GM18870 (cell line): Measurements from ENCODE around the gene UPK3BL2.
A peak's percentile ranks its signal among the peaks of the same experiment; 100 is the strongest.
"Not testable (repeated sequence)": the region's sequence is repeated elsewhere in the genome, so short reads cannot be mapped to it uniquely, and the experiment has no call there.

Source experiments
- ATAC-seq: cut with Tn5 transposase; IDR thresholded peaks from one replicate; pipeline ENCODE4 v1.9.1; 2021; ENCODE audit warnings: moderate library complexity; ENCODE audit not compliant: unreplicated experiment

UPK3BL2 gene

DNA sequence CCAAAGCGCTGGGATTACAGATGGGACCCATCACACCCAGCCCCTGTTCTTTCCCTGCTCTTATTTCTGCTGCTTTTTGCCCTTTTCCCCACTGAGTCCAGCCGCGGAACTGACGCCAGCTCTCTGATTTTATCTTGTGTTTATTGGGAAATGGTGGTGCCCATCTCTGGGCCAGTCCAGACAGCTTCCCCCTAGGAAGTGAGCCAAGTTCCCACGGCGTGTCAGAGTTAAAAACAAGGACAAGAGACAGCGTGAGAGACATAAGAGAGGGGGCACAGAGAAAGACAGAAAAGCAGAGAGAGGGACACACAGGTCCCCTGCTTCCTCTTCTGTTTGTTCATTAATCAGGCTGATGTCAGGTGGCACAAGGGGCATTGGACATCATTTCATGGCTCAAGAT is 11.9 kb downstream of the UPK3BL2 start:
- ATAC-seq: not testable (repeated sequence)

DNA sequence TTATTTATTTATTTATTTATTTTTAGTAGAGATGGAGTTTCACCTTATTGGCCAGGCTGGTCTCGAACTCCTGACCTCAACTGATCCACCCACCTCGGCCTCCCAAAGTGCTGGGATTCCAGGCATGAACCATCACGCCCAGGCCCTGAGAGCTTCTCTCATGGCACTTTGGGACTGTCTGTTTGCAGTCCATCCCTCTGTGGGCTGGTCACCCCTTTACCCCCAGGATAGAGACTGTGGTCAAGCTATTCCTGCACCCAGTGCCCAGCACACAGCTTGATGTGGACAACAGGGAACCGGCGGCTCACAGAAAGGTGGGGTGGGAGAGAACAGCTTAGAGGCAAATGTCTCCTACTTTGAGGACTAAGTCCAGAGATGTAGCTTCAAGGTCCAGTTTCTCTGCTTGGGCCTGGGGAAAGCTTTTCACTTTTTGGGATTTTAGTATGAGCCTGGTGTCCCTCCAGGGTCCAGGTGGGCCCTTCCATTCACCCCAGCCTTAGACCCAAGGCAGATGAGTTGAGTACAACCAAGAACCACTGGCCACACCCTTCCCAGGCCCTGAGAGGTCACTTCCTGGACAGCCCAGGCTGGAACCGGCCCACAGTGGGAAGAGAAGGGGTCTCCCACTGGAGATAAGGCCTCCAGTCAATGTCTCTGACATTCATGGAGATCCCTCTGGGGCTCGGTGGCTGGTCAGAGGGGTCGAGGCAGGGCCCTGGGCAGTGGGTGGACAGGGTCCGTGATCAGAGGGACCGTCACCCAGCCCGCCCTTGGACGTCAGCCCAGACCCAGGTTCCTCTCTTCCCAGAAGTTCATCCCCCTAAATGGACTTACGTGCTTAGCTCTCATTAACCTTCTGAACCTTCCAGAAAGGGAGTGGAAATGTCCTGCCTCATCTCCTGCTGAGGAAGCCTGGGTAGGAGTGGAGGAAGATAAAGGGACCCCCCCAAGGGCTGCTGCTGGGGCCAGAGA is 15.4 kb downstream of the UPK3BL2 start:
- ATAC-seq: not testable (repeated sequence)

- ATAC-seq: not testable (repeated sequence)
Measured at GRCh38 chr7:102527182-102527581, 16.3 kb downstream of the UPK3BL2 start.

DNA sequence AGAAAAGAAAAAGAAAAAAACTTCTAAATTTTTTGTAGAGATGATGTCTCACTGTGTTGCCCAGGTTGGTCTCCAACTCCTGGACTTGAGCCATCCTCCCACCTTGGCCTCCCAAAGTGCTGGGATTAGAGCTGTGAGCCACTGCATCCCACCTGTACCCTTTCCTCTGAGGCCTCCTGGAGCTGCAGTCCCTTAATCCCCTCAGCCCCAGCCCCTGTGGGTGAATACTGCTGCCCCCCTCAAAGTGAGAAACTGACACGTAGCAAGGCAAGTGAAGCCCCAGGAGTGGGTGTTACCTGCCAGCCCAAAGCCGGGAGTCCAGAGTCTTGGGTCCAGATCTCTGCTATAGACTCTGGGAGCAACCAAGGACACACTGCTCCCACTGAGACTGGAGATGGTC is 18.7 kb downstream of the UPK3BL2 start:
- not testable (repeated sequence) for ATAC-seq

GRCh38 chr7:102520797-102521196 is 22.7 kb downstream of the UPK3BL2 start:
- ATAC-seq: not testable (repeated sequence)

DNA sequence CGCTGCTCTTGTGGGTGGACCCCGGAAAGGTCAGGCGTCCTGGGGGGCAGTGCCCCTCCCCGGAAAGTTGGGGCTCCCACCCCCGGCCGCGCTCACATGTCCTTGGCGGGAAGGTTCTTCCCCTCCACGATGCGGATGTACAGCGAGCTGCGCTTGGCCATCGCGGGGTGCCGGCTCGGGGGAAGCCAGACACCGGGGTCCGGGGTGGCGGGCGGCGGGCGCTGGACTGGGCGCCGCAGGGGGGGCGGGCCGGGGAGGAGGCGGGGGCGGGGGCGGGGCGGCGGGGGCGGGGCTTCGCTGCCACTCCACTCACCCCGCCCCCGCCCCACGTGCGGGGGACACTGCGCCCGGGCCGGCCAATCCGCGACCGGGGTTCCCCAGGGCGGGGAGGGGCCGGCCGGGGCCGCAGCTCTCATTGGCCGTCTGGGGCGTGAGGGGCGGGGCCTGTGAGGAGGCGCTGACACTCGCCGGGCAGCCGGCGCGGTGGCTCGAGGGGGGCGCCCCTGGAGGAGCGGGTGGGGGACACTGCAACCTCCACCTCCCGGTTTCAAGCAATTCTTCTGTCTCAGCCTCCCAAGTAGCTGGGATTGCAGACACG is 25.8 kb downstream of the UPK3BL2 start, which contains the start of gene RASA4B:
Gene RASA4B, minus strand, starts transcription at position 228 of the 598 bp plus-strand sequence. Its CDS starts 67 bp downstream, at position 161.
- ATAC-seq: not testable (repeated sequence)

GRCh38 chr7:102516951-102517350 is 26.5 kb downstream of the UPK3BL2 start:
- ATAC-seq: not testable (repeated sequence)

- peak; percentile 0 for ATAC-seq
Measured at GRCh38 chr7:102515889-102516288, 27.6 kb downstream of the UPK3BL2 start.

- ATAC-seq: peak; percentile 71
Measured at GRCh38 chr7:102514881-102515721, 28.4 kb downstream of the UPK3BL2 start.

GRCh38 chr7:102512642-102513221 is 30.8 kb downstream of the UPK3BL2 start:
- ATAC-seq: not testable (repeated sequence)

- not testable (repeated sequence) for ATAC-seq
Measured at GRCh38 chr7:102511860-102512522, 31.5 kb downstream of the UPK3BL2 start.

DNA sequence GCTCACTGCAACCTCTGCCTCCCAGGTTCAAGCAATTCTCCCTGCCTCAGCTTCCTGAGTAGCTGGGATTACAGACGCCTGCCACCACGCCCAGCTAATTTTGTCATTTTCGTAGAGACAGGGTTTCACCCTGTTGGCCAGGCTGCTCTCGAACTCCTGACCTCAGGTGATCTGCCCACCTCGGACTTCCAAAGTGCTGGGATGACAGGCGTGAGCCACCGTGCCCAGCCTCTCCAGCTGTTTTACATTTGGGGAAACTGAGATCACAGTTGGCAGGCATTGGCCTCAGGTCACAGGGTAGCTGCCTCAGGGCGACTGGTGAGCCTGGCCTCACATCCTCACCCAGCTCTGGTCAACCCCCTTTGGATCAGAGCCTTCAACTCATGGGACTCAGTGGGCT is 32.9 kb downstream of the UPK3BL2 start:
- not testable (repeated sequence) for ATAC-seq

DNA sequence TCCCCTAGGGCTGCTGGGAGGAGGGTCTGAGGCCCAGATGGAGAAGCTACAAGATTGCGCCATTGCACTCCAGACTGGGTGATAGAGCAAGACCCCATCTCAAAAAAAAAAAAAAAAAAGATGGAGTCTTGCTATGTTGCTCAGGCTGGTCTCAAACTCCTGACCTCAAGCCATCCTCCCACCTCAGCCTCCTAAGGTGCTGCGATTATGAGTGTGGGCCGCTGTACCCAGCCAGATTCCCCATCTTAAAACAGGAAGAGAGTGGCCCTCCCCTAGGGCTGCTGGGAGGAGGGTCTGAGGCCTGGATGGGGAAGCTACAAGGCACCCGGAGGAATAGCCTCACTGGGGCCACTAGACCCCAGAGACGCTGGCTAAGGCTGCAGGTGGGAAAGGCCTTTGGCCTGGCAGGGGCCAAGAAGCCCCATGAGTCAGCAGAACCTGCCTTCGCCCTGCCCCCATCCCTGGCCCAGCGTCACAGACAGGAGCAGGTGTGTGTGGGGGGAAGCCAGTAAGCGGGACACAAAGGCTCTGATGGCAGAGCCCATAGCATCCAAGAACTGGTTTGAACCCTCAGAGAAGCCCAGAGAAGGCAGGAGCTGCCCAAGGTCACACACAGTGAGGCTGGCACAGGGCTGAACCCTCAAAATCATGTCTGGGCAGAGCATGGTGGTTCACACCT is 35.9 kb downstream of the UPK3BL2 start:
- ATAC-seq: not testable (repeated sequence)

- not testable (repeated sequence) for ATAC-seq
Measured at GRCh38 chr7:102505298-102506185, 38.0 kb downstream of the UPK3BL2 start.

- not testable (repeated sequence) for ATAC-seq
Measured at GRCh38 chr7:102503141-102503540, 40.4 kb downstream of the UPK3BL2 start.

DNA sequence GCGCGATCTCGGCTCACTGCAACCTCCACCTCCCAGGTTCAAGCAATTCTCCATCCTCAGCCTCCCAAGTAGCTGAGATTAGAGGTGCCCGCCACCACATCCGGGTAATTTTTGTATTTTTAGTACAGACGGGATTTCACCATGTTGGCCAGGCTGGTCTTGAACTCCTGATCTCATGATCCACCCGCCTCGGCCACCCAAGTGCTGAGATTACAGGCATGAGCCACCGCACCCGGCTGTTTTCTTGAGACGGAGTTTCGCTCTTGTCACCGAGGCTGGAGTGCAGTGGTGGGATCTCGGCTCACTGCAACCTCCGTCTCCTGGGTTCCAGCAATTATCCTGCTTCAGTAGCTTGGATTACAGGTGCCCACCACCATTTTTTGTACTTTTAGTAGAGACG is 45.2 kb downstream of the UPK3BL2 start:
- ATAC-seq: not testable (repeated sequence)

GRCh38 chr7:102497308-102497707 is 46.2 kb downstream of the UPK3BL2 start:
- ATAC-seq: not testable (repeated sequence)

DNA sequence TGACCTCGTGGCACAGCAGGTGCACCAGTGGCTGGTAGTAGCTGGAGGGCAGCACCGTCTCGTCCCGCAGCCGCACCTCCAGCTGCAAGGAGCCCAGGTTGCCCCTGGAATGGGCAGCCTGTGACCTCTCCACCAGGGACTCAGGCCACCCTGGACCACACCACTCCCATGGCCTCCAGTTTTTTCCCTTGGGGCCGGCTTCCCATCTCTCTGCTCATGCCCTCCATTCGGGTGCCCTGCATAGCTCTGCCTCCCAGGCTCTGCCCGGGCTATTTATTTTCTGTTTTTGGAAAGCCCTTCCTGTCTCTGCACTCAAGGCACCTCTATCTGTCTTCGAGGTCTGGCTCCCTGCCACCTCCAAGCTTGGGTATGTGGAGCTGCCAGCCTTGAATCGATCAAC is 46.6 kb downstream of the UPK3BL2 start:
- not testable (repeated sequence) for ATAC-seq
